ENCODE data around the gene PANK2.

PANK2 gene

DNA sequence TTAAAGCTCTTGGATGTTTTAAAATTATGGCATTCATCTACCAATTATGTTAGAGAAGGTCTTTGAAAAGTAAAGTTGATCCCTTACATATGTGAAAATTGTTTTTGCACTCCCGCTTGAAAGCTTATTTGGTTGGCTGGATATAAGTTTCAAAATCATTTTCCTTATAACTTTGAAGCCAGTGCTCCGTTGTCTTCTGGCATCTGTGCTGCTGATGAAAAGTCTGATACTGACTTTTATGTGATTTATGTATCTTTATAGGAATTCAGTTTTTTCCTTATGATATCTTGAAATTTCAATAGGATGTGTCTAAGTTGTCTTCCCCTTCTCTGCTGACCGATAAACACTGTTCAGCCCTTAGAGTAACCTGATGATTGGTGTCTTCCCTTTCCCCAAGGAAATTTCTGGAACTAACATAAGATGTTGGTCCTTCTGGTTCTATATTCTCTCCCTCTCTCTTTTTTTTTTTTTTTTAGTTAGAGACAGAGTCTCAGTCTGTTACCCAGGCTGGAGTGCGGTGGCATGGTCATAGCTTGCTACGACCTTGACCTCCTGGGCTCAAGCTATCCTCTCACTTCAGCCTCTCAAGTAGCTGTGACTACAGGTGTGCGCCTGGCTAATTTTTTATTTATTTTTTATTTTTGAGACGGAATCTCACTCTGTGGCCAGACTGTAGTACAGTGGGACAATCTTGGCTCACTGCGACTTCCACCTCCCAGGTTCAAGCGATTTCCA, 12.7 kb downstream of the PANK2 start:
- no peak for DNase-seq

DNA sequence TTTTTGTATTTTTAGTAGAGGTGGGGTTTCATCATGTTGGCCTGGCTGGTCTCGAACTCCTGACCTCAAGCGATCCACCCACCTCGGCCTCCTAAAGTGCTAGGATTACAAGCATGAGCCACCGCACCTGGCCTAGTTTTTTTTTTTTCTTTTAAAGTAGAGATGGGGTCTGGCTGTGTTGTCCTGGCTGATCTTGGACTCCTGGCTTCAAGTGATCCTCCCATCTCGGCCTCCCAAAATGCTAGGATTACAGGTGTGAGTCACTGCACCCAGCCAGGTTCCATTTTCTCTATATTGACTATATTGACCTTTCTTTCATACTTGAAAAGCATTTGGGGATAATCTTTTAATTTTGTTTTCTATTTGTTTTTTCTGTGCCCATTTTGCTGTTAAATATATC, 13.3 kb downstream of the PANK2 start:
- no peak for DNase-seq

DNA sequence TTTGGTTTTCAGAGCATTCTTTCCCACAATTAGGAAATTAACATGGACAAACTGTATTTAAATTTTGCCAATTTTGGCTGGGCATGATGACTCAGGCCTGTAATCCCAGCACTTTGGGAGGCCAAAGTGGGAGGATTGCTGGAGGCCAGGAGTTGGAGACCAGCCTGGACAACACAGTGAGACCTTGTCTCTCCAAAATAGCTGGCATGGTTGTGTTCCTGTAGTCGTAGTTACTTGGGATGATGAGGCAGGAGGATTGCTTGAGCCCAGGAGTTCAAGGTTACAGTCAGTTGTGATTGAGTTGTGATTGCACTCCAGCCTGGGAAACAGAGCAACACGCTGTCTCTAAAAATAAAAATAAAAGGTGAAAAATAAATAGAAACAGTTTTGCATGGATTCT, 15.0 kb downstream of the PANK2 start:
- DNase-seq, result no peak

DNA sequence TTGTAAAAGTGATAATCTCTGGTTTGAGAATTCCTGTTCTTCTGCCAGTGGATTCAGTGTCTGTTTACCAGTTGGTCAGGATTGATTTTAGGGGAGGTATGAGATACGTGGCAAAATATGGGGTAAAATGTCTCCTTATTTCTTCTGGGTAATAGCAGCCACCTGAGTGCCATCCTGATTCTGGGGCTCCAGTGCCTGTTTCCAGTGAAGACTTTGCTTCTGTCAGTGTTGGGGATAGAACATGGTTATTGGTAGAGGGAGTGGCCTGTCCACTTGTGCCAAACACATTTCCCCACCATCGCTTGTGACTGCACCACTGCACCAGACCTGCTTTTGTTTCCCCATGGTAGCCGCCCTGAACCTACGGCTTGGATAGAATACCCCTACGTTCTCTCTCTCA, 15.7 kb downstream of the PANK2 start:
- no peak for DNase-seq

DNA sequence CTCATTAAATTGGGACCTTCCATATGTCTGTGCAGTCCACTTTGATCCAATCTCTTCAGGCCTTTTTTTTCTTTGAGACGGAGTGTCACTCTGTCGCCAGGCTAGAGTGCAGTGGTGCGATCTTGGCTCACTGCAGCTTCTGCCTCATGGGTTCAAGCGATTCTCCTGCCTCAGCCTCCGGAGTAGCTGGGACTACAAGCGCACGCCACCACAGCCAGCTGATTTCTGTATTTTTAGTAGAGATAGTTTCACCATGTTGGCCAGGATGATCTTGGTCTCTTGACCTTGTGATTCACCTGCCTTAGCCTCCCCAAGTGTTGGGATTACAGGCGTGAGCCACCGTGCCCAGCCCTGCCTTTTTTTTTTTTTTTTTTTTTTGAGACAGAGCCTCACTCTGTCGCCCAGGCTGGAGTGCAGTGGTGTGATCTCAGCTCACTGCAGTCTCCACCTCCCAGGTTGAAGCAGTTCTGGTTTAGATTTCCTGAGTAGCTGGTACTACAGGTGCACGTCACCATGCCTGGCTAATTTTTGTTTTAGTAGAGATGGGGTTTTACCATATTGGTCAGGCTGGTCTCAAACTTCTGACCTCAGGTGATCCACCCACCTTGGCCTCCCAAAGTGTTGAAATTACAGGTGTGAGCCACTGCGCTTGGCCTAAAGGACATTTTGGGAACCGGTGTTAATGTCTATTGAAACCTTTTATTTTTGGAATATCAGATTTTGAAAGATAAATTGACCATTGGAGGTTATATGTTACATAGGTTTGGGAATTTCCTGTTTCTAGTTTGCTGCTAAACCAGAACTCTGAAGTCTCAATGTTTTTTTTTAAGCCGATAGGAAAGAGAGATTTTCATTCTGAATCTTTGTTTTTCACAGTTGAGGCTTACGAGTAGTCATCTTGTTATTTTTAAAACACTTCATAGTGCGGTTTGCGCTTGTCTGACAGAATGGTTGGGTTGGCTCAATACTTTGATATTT, 17.8 kb downstream of the PANK2 start:
- peak; percentile 23 for DNase-seq

DNA sequence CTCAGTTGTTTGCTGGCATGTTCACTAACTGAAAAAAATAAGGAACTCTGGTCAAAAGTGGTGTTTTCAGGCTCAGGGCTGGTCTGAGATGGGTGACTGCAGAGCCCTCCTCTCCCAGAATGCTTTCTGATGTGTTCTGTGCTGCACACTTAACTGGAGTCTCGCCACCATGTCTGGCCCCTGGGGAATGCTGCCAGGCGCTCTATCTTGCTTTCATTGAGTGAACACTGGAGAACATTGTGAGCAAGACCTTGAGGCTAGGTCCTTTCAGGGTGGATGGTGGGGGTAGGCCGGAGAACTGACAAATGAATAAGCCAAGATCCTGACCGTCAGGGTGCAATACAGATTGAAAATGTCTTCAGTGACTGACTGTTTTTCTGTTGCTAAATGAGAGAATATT, 19.5 kb downstream of the PANK2 start:
- DNase-seq, result no peak

DNA sequence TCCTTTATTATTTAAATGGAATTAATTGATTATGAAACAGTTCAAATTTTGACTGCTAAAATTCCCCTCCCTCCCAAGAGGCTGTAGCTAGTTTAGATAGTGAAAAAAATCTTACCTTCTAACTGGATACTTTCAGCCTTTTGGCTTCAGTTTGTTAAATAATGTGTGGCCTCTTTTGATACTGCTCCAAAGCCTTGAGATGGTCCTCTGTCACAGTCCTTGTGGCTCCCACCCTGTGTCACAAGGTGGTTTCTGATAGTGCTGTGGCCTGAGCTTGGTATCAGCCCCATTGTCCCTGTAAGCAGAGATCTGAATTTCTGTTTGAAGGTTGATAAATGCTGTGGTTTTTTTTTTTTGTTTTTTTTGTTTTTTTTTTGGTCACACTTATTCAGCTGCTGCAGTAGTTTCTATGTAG, 20.8 kb downstream of the PANK2 start:
- no peak for DNase-seq

DNA sequence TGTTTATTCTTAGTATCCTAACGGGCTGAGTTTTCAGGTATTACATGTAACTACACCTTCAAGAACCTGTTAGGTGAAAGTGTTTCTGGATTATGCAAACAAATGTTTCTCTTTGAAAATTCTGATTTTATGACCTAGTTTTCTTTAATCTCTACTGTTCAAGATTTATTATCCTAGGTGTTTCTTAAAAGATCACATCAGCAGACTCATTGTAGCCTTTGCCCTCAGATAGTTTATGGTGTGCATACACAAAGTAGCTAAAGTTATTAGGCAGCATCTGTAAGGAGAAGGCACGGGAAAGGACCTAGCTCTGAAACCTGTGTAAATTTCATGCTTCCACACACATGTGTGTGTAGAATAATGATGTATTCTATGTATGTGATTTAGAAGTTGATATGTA, 21.7 kb downstream of the PANK2 start:
- no peak for DNase-seq

DNA sequence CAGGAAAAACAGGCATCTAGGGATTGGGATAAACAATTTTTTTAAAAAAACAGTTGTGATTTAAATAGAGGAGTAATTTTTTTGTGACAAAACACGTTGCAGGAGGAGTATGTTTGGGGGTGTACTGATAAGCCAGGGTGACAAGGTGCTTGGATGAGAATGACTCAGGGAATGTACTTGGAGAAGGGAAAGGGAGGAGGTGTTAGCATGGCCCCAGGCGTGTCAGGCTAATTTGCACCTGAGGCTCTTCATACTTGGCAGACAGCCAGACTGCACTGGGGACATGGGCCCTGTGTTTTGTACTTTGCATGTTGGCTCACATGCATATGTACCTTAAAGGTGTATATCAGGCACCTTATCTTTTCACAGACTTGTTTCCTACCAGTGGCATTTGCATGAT, 22.8 kb downstream of the PANK2 start:
- DNase-seq, result no peak

DNA sequence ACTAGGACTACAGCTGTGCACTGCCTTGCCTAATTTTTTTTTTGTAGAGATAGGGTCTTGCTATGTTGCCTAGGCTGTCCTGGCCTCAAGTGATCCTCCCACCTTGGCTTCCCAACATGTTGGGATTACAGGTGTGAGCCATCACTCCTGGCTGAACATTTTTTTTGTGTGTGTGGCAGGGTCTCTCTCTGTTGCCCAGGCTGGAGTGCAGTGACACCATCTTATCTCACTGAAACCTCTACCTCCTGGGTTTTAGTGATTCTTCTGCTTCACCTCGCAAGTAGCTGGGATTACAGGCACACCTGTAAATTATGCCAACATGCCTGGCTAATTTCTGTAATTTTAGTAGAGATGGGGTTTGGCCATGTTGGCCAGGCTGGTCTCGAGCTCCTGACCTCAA, 25.3 kb downstream of the PANK2 start:
- no peak for DNase-seq

DNA sequence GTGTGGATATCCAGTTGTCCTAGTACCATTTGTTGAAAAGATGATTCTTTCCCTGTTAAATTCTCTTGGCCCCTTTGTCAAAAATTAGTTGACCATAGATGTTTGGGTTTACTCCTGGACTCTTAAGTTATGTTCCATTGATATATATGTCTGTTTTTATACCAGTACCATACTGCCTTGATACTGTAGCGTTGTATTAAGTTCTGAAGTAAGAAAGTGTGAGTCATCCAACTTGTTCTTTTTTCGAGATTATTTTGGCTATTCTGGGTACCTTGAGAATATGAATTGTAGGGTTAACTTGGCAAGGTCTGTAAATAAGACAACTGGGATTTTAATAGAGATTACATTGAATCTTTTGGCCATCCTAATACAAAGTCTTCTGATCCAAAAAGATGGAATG, 26.5 kb downstream of the PANK2 start:
- no peak for DNase-seq

DNA sequence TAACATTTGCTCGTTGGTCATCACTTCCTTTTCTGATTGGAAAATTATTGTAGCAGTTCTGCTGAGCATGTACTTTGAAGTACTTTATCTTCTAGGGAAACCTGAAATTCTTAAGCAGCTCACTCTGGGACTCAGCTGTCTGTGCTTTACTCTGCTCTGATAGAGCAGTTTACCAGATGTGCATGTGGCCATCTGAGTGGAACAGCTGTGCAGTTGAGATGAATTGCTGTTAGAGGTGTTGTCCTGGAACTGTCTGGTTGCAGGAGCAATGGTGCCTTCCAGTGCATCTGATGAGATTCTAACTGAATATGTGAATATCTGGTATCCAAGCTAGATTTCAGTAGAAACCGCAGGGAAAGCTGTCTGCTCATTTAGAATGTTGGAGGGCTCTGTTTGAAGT, 27.2 kb downstream of the PANK2 start:
- no peak for DNase-seq

DNA sequence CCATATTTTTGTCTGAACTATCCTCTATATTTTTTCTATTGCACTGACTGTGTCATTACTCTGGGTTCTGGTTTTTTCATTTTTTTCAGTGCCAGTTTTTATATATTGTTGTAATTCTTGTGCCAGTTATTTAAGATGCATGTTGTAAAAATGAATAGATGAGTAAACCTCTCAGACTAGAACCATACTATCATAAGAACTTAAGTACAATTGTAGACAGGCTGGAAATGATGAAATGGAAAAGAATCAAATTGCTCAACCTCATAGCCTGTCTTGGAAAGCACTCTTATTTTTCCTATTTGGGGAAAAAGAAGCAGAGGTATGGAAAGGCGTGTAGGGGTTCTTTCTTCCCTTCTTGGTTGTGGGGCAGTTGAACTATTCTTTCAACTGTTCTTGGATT, 30.2 kb downstream of the PANK2 start:
- no peak for DNase-seq

DNA sequence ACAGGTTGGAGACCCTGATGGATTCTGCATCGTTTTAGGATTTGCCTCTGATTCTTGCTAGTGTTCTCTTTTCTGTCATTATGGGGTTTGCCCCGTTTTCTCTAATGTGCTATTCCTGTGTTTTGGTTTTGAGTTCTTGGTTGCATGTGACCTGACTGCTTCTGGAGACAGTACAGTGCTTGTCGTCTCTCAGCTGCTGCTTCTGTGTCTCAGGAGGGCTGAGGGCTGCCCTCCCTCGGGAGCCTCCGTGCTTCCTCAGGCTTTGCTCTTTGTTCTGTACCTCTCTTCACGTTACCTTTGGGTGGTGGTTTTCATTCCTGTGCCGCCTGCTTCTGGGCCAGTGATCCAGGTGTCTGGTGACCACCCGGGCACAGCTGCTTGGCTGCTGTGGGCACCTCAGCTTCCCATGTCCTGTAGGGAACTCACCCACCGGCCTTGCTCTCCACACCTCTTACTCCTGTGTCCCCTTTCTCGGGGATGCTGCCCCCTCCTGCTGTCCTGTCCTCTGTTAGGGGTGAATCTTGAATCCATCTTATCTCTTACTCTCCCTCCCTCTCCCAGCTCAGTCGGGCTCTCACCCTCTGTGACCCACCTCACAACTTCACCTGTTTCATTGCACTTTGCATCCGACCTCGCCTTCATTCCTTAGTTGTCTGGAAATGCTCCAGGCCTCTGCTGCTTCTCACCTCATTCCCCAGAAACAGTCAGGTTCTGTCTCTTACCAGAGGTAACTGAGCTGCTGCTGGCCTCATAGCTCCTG, 33.2 kb downstream of the PANK2 start:
- no peak for DNase-seq

DNA sequence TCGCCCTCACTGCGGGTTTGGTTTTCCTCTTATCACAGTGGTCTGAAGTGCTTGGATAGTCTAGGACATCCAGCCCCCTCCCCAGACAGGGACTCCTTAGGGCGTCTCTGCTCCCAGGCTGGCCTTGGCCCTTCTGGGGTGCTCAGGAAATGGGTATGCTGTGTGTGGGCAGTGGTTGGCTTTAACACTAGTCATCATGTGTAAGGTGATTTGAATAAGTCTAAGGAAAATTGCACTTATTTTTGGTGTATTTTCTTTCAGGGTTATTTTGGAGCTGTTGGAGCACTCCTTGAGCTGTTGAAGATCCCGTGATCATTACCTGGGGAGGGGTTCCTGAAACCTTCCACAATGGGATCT, 33.8 kb downstream of the PANK2 start:
- no peak for DNase-seq

DNA sequence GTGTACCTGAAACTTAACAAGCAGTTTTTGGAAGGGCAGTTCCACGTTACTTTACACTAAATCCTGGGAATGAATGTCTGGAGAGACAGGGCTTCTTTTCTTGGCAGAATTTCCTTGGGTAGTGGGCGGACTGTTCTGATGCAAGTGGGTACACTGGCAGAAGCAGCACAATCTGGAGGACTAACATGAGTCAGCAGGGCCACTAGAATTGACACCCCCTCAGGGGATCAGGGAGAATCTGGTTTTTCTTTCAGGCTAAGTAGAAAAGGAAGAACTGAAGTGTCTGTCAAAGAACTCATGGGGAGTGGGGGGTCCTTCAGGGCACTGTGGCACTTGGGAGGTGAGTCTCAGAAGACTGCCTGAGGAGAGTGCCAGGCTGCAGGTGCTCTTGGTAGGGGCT, 34.6 kb downstream of the PANK2 start:
- no peak for DNase-seq

DNA sequence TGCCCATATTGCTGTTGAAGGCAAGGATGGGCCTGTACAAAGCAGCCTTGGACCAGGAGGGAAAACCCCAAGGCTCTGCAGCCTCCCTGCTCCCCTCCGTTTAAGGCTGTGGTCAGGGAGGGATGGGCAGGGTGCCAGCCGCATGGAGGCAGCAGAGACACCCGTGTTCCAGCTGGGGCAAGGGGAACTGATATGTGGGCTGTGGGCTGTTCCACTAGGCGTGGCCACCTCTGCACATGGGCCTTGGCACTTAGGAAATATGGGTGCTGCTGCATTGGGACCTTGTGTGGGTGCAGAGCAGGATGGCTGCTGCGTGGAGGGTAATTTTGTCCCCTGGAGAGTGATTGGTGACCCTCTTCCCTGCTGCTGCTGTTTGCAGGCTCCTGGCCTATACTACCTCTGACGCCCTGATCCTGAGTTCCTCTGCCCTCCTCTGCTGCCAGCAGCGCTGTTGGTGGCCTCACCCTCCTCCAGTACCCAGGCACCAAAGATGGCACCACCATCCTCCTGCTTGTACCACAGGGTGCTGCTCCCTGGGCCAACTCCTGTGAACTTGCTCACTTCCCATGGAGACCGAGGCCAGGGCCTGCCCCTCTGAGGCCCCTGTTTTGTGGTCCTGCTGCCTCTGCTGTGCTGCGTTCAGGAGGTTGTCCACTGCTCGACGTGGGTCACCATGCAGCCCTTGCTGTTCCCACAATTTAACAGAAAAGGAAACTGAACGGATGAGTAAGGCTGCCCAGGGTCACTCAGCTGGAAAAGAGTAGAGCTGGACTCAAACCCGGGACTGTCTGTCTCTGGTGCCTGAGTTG, 35.3 kb downstream of the PANK2 start:
- DNase-seq, result no peak

DNA sequence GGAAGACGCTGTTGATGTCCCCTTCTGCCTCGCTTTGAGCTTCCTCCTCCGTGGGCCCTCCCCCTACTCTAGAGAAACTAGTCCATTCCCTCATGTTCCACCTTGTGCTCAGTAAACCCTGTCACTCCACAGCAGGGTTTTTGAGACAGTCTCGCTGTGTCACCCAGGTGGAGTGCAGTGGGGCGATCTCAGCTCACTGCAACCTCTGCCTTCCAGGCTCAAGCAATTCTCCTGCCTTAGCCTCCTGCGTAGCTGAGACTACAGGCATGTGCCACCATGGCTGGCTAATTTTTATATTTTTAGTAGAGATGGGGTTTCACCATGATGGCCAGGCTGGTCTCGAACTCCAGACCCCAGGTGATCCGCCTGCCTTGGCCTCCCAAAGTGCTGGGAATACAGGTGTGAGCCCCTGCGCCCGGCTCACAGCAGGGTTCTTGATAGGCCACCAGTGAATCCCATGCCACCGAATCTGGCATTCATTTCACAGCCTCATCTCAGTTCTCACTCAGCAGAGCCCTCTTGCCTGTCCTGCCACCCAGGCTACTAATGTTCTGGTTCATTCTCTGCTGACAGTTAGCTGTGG, 36.0 kb downstream of the PANK2 start:
- no peak for DNase-seq

DNA sequence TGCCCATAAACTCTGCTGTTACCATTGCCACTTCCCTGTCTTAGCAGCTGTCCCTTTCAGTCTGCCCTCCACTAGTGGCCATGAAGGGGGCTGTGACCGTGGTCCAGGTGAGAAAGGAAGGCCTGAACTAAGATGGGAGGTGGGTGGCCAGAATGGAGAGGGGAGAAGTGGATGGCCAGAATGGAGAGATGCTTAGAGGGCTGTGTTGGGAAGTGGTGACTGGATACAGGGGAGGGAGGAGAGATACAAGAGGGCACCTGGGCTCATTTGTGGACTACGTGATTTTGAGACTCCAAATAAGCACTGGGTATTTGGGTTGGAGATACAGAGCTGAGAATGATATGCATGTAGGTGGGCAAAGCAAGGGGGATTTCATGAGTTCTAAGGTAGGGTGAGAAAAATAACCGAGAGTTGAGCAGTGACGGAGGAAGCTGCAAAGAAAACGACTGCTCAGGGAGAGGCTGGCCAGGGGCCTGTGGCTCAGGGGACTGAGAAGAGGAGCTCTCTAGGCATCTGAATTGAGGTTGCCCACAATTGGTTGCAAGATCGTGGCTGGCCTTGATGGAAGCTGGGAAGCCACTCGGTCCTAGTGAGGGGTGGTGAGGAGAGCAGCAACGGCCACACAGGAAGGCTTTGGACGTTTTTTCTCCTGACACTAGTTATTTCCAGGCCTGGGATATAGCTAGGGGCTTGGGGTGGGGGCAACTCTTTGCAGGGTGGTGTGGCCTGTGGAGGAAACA, 36.9 kb downstream of the PANK2 start:
- no peak for DNase-seq

DNA sequence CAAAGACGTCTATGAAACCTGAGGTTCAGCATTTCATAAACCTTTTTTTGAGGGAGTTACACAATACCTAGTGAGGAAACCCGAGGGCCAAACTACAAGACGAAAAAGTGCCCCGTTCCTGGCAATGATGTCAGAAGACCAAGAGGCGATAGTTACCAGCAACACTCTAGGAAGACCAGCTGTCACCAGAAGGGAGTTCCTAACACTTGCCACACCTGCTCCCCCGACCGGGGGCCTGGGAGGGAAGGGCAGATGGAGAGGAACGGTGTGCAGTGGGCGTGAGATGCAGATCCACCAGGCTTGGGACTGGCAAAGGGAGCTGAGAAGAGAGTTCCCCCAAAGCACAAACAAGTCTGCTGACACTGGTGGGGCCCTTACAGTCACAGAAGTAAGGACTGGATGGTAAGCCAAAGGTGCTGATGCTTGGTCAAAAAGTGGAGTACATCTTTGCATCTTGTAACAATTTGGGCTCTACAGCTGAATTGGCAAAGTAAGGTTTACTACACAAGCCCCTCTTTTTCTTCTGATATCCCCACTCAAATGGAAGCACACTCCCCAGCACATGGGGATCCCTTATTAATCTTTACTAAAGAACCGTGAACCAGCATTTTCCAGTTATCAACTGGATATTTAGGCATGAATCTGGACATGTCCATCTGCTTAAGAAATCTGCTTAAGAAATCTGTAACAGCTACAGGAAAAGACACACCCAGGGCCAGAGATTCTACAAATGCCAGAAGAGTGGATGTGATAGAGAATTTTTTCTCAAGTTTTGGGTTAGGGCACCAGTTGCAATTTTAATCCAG, 38.5 kb downstream of the PANK2 start:
- no peak for DNase-seq

DNA sequence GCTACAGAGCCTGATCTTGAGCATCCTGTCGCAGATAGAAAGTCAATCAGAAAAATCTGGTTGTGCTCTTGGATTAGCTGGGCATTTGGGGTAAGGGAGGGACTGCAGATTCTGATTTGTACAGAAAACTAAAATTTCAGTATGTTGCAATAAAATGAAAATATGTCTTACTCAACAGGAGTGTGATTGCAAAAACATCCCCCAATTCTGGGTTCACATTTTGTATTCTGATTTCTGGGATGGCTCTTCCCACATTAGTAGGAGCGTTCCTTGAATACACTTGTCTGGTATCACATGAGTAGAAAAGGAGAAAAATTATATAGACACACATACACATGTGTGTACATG, 40.5 kb downstream of the PANK2 start:
- no peak for DNase-seq
